ENCODE results near the gene CCDC51. TPM values are rescaled to one million over a fixed set of nuclear protein-coding genes. Genes with fewer than 3 reads are reported as not detected.

CCDC51 gene
- total and polyA plus RNA-seq, 2 of the 13 experiments (the other 11 are each of a cell fraction or from before 2014, with no cell fraction given), result 18.1 to 29.4 TPM

GRCh38 chr3:48472923-48473616, 33.2 kb upstream of the CCDC51 start (continued):
- TF ChIP-seq ZNF407 (CRISPR knock-in tag; IDR thresholded peaks at IDR 0.05; ENCODE audit: not compliant biosample characterization), result no peak
- no peak for TF ChIP-seq GTF2F1 (IDR thresholded peaks at IDR 0.05; ENCODE audit: low read length)
- TF ChIP-seq WIZ (CRISPR knock-in tag; IDR thresholded peaks at IDR 0.05), result peak; percentile 79
- TF ChIP-seq PATZ1 (CRISPR knock-in tag; IDR thresholded peaks at IDR 0.05), result peak; percentile 89
- peak; percentile 52; the same call in 1 of the 2 replicates for TF ChIP-seq GATA4 (IDR thresholded peaks at IDR 0.05; ENCODE audit: borderline replicate concordance, low read depth)
- no peak for TF ChIP-seq ZFYVE20 (CRISPR knock-in tag; IDR thresholded peaks at IDR 0.05; ENCODE audit: borderline replicate concordance, low read depth)
- no peak for TF ChIP-seq ZNF75D (CRISPR knock-in tag; IDR thresholded peaks at IDR 0.05; ENCODE audit: borderline replicate concordance)
- peak; percentile 24; the same call in 1 of the 2 replicates for TF ChIP-seq BCL6 (CRISPR knock-in tag; IDR thresholded peaks at IDR 0.05)
- TF ChIP-seq CREM (IDR thresholded peaks at IDR 0.05), result peak; percentile 89
- no peak for TF ChIP-seq CREM (CRISPR knock-in tag; IDR thresholded peaks at IDR 0.05)
- 0 out of 2 replicates have a peak, but pooled peaks have one; percentile 45 for TF ChIP-seq KLF6 (CRISPR knock-in tag; IDR thresholded peaks at IDR 0.05)
- peak; percentile 81 for TF ChIP-seq ZNF274 (CRISPR knock-in tag; IDR thresholded peaks at IDR 0.05)
- TF ChIP-seq ZNF776 (CRISPR knock-in tag; IDR thresholded peaks at IDR 0.05), result no peak
- TF ChIP-seq ZBTB33 (CRISPR knock-in tag; IDR thresholded peaks at IDR 0.05), result no peak; the same call in 1 of the 2 replicates
- TF ChIP-seq ZNF839 (CRISPR knock-in tag; IDR thresholded peaks at IDR 0.05; ENCODE audit: borderline replicate concordance), result peak; percentile 65; the same call in 1 of the 2 replicates
- peak; percentile 79 for TF ChIP-seq TBX2 (CRISPR knock-in tag; IDR thresholded peaks at IDR 0.05; ENCODE audit: borderline replicate concordance)
- no peak for TF ChIP-seq CENPBD1 (CRISPR knock-in tag; IDR thresholded peaks at IDR 0.05; ENCODE audit: borderline replicate concordance, low read depth)

Data from HepG2 (cell line).